Measurements from ENCODE around the gene PAWR.

PAWR gene

GRCh38 chr12:79617696-79618095 lies 73.1 kb downstream of the PAWR start:
- Histone ChIP-seq H3K79me2 (ENCODE audit: insufficient read depth, low read depth) (peaks cover 25% of the 10 kb centered on the region; the same call in 1 of the 2 replicates), H3K36me3 (ENCODE audit: insufficient read depth) (no peaks in the 10 kb centered on the region), H3K27ac (no peak overlapping the region), H3K9ac (no peak overlapping the region), H3K4me2 (no peak overlapping the region), H3K27me3 (ENCODE audit: insufficient read depth, low read depth) (no peaks in the 10 kb centered on the region), H2AFZ (ENCODE audit: low read depth) (no peak overlapping the region), H4K20me1 (ENCODE audit: insufficient read depth) (0 out of 2 replicates have a peak, but pooled peaks cover 3% of the 10 kb centered on the region), H3K4me3 (IDR thresholded peaks at IDR 0.05; ENCODE audit: insufficient read depth, low read depth, low read length) (no peak overlapping the region), H3K4me1 (ENCODE audit: low read depth, poor library complexity, severe bottlenecking) (peaks cover 46% of the 10 kb centered on the region)
- TF ChIP-seq CTCF (conservative IDR thresholded peaks at IDR 0.05; ENCODE audit: low read depth, low read length): no peak

- peak overlapping the region; percentile 69 for H3K27ac ChIP-seq
- peaks cover 59% of the 10 kb centered on the region for H3K4me1 ChIP-seq (ENCODE audit: low read depth, poor library complexity, severe bottlenecking)
- H3K27me3 ChIP-seq (ENCODE audit: insufficient read depth, low read depth): no peaks in the 10 kb centered on the region
- peak overlapping the region; percentile 50 for H3K4me2 ChIP-seq
- H3K36me3 ChIP-seq (ENCODE audit: insufficient read depth): no peaks in the 10 kb centered on the region
- H3K79me2 ChIP-seq (ENCODE audit: insufficient read depth, low read depth): peaks cover 25% of the 10 kb centered on the region; the same call in 1 of the 2 replicates
- TF ChIP-seq CTCF (conservative IDR thresholded peaks at IDR 0.05; ENCODE audit: low read depth, low read length): no peak
- H3K9ac ChIP-seq: peak overlapping the region; percentile 23; the same call in 1 of the 2 replicates
- 0 out of 2 replicates have a peak, but pooled peaks cover 3% of the 10 kb centered on the region for H4K20me1 ChIP-seq (ENCODE audit: insufficient read depth)
- no peak overlapping the region for H3K4me3 ChIP-seq (IDR thresholded peaks at IDR 0.05; ENCODE audit: insufficient read depth, low read depth, low read length)
- no peak overlapping the region for H2AFZ ChIP-seq (ENCODE audit: low read depth)
Measured at GRCh38 chr12:79615596-79616560, 74.9 kb downstream of the PAWR start.

DNA sequence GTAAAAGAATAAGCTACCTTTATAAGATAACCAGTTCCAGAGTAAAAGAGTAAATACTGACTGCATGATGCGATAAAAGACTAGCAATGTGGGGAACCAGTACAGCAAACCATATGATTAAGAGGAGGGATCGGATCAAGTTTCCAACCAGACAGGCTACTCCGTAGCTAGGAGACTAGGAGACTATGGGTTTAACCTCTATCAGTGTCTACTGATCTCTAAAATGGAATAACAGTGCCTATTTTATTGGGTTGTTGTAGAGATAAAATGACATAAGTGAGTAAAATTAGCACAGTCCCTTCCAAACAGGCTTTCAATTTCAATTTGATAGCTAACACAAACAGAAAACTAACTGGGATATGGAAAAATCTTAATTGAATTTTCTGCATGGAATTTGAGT lies 76.0 kb downstream of the PAWR start:
- Histone ChIP-seq H3K27me3 (ENCODE audit: insufficient read depth, low read depth) (no peaks in the 10 kb centered on the region), H3K27ac (peak overlapping the region; percentile 69; the same call in 1 of the 2 replicates), H3K79me2 (ENCODE audit: insufficient read depth, low read depth) (peaks cover 25% of the 10 kb centered on the region; the same call in 1 of the 2 replicates), H3K4me2 (peak overlapping the region; percentile 50), H3K36me3 (ENCODE audit: insufficient read depth) (no peaks in the 10 kb centered on the region), H2AFZ (ENCODE audit: low read depth) (no peak overlapping the region), H4K20me1 (ENCODE audit: insufficient read depth) (no peaks in the 10 kb centered on the region), H3K4me1 (ENCODE audit: low read depth, poor library complexity, severe bottlenecking) (peaks cover 59% of the 10 kb centered on the region), H3K9ac (no peak overlapping the region), H3K4me3 (IDR thresholded peaks at IDR 0.05; ENCODE audit: insufficient read depth, low read depth, low read length) (no peak overlapping the region)
- no peak for TF ChIP-seq CTCF (conservative IDR thresholded peaks at IDR 0.05; ENCODE audit: low read depth, low read length)

DNA sequence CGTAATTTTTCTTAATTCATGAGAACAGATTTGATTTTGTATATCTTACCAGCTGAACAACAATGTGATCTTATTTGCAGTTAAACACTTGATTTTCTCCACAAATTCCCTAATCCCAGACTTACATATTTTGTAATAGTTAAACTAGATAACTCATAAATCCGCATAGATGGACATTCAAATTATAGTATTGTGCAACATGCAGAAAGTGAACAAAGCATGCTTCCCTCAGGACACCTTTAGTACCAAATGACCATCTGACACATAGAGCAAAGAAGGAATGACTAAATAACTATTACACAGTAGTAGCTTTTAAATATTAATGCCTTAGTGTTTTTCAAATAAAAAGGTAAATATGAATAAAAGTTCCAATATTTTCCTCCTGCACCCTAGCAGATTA lies 88.9 kb downstream of the PAWR start:
- H3K4me2 ChIP-seq: no peak overlapping the region
- no peaks in the 10 kb centered on the region for H3K79me2 ChIP-seq (ENCODE audit: insufficient read depth, low read depth)
- TF ChIP-seq CTCF (conservative IDR thresholded peaks at IDR 0.05; ENCODE audit: low read depth, low read length): no peak
- H2AFZ ChIP-seq (ENCODE audit: low read depth): no peak overlapping the region
- H3K27me3 ChIP-seq (ENCODE audit: insufficient read depth, low read depth): no peaks in the 10 kb centered on the region
- no peak overlapping the region for H3K4me3 ChIP-seq (IDR thresholded peaks at IDR 0.05; ENCODE audit: insufficient read depth, low read depth, low read length)
- no peaks in the 10 kb centered on the region for H3K4me1 ChIP-seq (ENCODE audit: low read depth, poor library complexity, severe bottlenecking)
- no peaks in the 10 kb centered on the region for H4K20me1 ChIP-seq (ENCODE audit: insufficient read depth)
- no peak overlapping the region for H3K9ac ChIP-seq
- H3K36me3 ChIP-seq (ENCODE audit: insufficient read depth): no peaks in the 10 kb centered on the region
- H3K27ac ChIP-seq: no peak overlapping the region

All from KMS-11 (cell line).